Tibial nerve (tissue), 4 donors: ENCODE measurements around the gene KDM4B. TPM values are rescaled to one million over a fixed set of nuclear protein-coding genes. Genes with fewer than 3 reads are reported as not detected.

Experiments
- DNase-seq, 2 donors: peaks; one replicate each; pipeline ENCODE4 v3.0.0-alpha.2; 2019; ENCODE audit warnings: low spot score in 2 of 2
- H3K27ac ChIP-seq, 4 donors: fragments of 200-600 bp; sonication (generic) in 3 of 4; one replicate each; pipeline ENCODE4 v1.5.1; 2017 to 2019; ENCODE audit warnings: mild to moderate bottlenecking in 1 of 4
- H3K27me3 ChIP-seq, 2 donors: fragments of 200-600 bp; sonication (generic) in 1 of 2; one replicate each; pipeline versions ENCODE4 v1.5.1 to v1.6.0; 2017 to 2019
- H3K36me3 ChIP-seq, 3 donors: fragments of 200-600 bp; sonication (generic); one replicate each; pipeline ENCODE4 v1.5.1; 2018 to 2019
- H3K4me1 ChIP-seq, 4 donors: fragments of 200-600 bp; sonication (generic) in 3 of 4; one replicate each; pipeline ENCODE4 v1.5.1; 2017 to 2019
- H3K4me3 ChIP-seq, 4 donors: fragments of 200-600 bp; sonication (generic) in 3 of 4; one replicate each; pipeline ENCODE4 v1.5.1; 2017 to 2019; ENCODE audit warnings: mild to moderate bottlenecking in 1 of 4, moderate library complexity in 1 of 4
- H3K9me3 ChIP-seq, 4 donors: fragments of 200-600 bp; sonication (generic) in 3 of 4; one replicate each; pipeline ENCODE4 v1.5.1; 2017 to 2019
- CTCF ChIP-seq, 5 experiments: fragments of 200-600 bp in 3 of 5; fragments of 450-650 bp in 2 of 5; sonication (generic) in 3 of 5; IDR thresholded peaks; one replicate each; pipeline ENCODE4 v1.5.1; 2016 to 2019; ENCODE audit warnings: antibody characterized with exemption in 5 of 5, mild to moderate bottlenecking in 3 of 5, moderate library complexity in 2 of 5
- EP300 ChIP-seq, 2 donors: sonication (generic); formaldehyde crosslinking; IDR thresholded peaks; one replicate each; pipeline ENCODE4 v1.6.1; 2017; ENCODE audit warnings: antibody characterized with exemption in 2 of 2, mild to moderate bottlenecking in 1 of 2
- POLR2A ChIP-seq, 2 donors: fragments of 450-650 bp; IDR thresholded peaks; one replicate each; pipeline ENCODE4 v1.6.1; 2017; ENCODE audit warnings: antibody characterized with exemption in 2 of 2, mild to moderate bottlenecking in 2 of 2, moderate library complexity in 2 of 2
- WGBS, 2 donors: methylation state at CpG; one replicate each; pipeline ENCODE4 v1.1.5; 2018; 5-methylcytosine and 5-hydroxymethylcytosine counted together
- total RNA-seq, 4 donors: library from RNA; depleted of rRNA; stranded (reverse); fragments of >200 nt; gene quantifications; one replicate each; pipeline ENCODE4 v1.1.0, GENCODE V29; 2016

KDM4B gene
- total RNA-seq, 4 donors from 2014 or later, result 37.8 to 72.4 (median 57.2) TPM

- no peak for DNase-seq
- H3K27me3 ChIP-seq, result no peaks in the 10 kb centered on the region
- H3K4me3 ChIP-seq, result no peak overlapping the region
- 86 to 89% methylated on average over 26 to 27 of the region's 27 CpGs for WGBS, 2 donors
- no peak overlapping the region for H3K27ac ChIP-seq
- H3K4me1 ChIP-seq, result peaks cover 0 to 11% (median 0%) of the 10 kb centered on the region in 4 donors
- no peaks in the 10 kb centered on the region for H3K9me3 ChIP-seq
- peaks cover 0 to 60% (median 0%) of the 10 kb centered on the region in 3 donors for H3K36me3 ChIP-seq
- no peak for TF ChIP-seq EP300 (IDR thresholded peaks at IDR 0.05)
- TF ChIP-seq POLR2A (IDR thresholded peaks at IDR 0.05), result no peak
- TF ChIP-seq CTCF (IDR thresholded peaks at IDR 0.05), result no peak
These were observed 183.3 kb downstream of the KDM4B start for GRCh38 chr19:5152013-5152763.

GRCh38 chr19:5152767-5153532 lies 184.0 kb downstream of the KDM4B start:
- DNase-seq, result no peak
- H3K36me3 ChIP-seq, result peaks cover 0 to 57% (median 0%) of the 10 kb centered on the region in 3 donors
- WGBS, 2 donors, result 83 to 86% methylated on average over 20 to 24 of the region's 24 CpGs

GRCh38 chr19:5153601-5154128 lies 184.8 kb downstream of the KDM4B start:
- WGBS, 2 donors, result 80 to 81% methylated on average over 13 of the region's 14 CpGs
- Histone ChIP-seq H3K36me3 (peaks cover 0 to 53% (median 0%) of the 10 kb centered on the region in 3 donors), H3K27ac (no peak overlapping the region), H3K9me3 (peaks cover 0 to 15% (median 0%) of the 10 kb centered on the region in 4 donors), H3K4me3 (no peak overlapping the region), H3K4me1 (peaks cover 0 to 11% (median 0%) of the 10 kb centered on the region in 4 donors), H3K27me3 (no peaks in the 10 kb centered on the region)
- TF ChIP-seq CTCF (IDR thresholded peaks at IDR 0.05), result no peak
- no peak for TF ChIP-seq EP300 (IDR thresholded peaks at IDR 0.05)
- no peak for TF ChIP-seq POLR2A (IDR thresholded peaks at IDR 0.05)
- no peak for DNase-seq

More at GRCh38 chr19:5152767-5153532, 184.0 kb downstream of the KDM4B start:
- TF ChIP-seq POLR2A (IDR thresholded peaks at IDR 0.05) (no peak), CTCF (IDR thresholded peaks at IDR 0.05) (no peak), EP300 (IDR thresholded peaks at IDR 0.05) (no peak)
- Histone ChIP-seq H3K4me1 (peaks cover 0 to 11% (median 0%) of the 10 kb centered on the region in 4 donors), H3K9me3 (peaks cover 0 to 7% (median 0%) of the 10 kb centered on the region in 4 donors), H3K27ac (no peak overlapping the region), H3K27me3 (no peaks in the 10 kb centered on the region), H3K4me3 (no peak overlapping the region)

- H3K36me3 ChIP-seq, result peaks cover 0 to 47% (median 0%) of the 10 kb centered on the region in 3 donors
- no peak overlapping the region for H3K27ac ChIP-seq
- H3K4me3 ChIP-seq, result no peak overlapping the region
- DNase-seq, result no peak
- TF ChIP-seq CTCF (IDR thresholded peaks at IDR 0.05) (peak in 4 of 5 experiments; percentile 30 to 45 (median 37)), POLR2A (IDR thresholded peaks at IDR 0.05) (no peak)
- H3K4me1 ChIP-seq, result peaks cover 0 to 11% (median 0%) of the 10 kb centered on the region in 4 donors
- no peaks in the 10 kb centered on the region for H3K27me3 ChIP-seq
- peaks cover 0 to 21% (median 0%) of the 10 kb centered on the region in 4 donors for H3K9me3 ChIP-seq
- WGBS, 2 donors, result 66 to 72% methylated on average over 16 to 17 of the region's 17 CpGs
These were observed 185.4 kb downstream of the KDM4B start for GRCh38 chr19:5154129-5154798.
